ENCODE measurements around the gene ZFHX3. TPM values are rescaled to one million over a fixed set of nuclear protein-coding genes. Genes with fewer than 3 reads are reported as not detected.
"Not testable (repeated sequence)": the region's sequence is repeated elsewhere in the genome, so short reads cannot be mapped to it uniquely, and the experiment has no call there.

ZFHX3 gene
- polyA plus RNA-seq, 1 donor from 2014 or later: 26.4 TPM

DNA sequence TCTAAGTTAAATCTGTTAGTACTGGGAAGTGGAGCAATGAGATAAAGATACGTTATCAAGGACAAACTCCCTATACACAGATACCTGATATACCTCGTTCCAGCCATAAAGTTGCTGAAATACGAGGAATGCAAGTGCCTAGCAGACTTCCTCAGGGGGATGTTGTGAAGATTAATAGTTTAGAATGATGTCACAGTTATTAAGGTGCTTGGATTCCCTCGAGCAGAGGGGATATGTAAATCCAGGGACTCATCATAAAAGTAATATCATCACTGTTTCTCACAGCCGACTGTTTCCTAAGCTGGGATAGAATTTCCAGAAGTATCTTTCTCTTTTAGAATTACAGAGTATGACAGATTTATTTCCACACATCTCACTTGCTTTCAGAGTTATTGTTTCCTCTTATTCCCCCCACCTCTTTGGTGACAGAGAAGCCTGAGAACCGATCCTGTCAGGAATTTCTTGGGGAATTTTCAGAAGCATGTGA lies 28.4 kb upstream of the ZFHX3 start:
- TF ChIP-seq MXI1 (conservative IDR thresholded peaks at IDR 0.05; ENCODE audit: poor library complexity, severe bottlenecking) (no peak), RAD21 (conservative IDR thresholded peaks at IDR 0.05) (no peak), SMC3 (conservative IDR thresholded peaks at IDR 0.05; ENCODE audit: poor library complexity) (no peak), EZH2 (IDR thresholded peaks at IDR 0.05; ENCODE audit: borderline replicate concordance, insufficient read depth, low read length, poor library complexity, severe bottlenecking) (no peak), POLR2AphosphoS5 (IDR thresholded peaks at IDR 0.05) (peak; percentile 29), TAF1 (IDR thresholded peaks at IDR 0.05; ENCODE audit: low read depth) (no peak), EP300 (conservative IDR thresholded peaks at IDR 0.05; ENCODE audit: poor library complexity, severe bottlenecking) (peak; percentile 40)
- TF ChIP-seq, protein P1, sequence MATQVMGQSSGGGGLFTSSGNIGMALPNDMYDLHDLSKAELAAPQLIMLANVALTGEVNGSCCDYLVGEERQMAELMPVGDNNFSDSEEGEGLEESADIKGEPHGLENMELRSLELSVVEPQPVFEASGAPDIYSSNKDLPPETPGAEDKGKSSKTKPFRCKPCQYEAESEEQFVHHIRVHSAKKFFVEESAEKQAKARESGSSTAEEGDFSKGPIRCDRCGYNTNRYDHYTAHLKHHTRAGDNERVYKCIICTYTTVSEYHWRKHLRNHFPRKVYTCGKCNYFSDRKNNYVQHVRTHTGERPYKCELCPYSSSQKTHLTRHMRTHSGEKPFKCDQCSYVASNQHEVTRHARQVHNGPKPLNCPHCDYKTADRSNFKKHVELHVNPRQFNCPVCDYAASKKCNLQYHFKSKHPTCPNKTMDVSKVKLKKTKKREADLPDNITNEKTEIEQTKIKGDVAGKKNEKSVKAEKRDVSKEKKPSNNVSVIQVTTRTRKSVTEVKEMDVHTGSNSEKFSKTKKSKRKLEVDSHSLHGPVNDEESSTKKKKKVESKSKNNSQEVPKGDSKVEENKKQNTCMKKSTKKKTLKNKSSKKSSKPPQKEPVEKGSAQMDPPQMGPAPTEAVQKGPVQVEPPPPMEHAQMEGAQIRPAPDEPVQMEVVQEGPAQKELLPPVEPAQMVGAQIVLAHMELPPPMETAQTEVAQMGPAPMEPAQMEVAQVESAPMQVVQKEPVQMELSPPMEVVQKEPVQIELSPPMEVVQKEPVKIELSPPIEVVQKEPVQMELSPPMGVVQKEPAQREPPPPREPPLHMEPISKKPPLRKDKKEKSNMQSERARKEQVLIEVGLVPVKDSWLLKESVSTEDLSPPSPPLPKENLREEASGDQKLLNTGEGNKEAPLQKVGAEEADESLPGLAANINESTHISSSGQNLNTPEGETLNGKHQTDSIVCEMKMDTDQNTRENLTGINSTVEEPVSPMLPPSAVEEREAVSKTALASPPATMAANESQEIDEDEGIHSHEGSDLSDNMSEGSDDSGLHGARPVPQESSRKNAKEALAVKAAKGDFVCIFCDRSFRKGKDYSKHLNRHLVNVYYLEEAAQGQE (IDR thresholded peaks at IDR 0.05; ENCODE audit: borderline replicate concordance): peak; percentile 99
- TF ChIP-seq, protein P2, sequence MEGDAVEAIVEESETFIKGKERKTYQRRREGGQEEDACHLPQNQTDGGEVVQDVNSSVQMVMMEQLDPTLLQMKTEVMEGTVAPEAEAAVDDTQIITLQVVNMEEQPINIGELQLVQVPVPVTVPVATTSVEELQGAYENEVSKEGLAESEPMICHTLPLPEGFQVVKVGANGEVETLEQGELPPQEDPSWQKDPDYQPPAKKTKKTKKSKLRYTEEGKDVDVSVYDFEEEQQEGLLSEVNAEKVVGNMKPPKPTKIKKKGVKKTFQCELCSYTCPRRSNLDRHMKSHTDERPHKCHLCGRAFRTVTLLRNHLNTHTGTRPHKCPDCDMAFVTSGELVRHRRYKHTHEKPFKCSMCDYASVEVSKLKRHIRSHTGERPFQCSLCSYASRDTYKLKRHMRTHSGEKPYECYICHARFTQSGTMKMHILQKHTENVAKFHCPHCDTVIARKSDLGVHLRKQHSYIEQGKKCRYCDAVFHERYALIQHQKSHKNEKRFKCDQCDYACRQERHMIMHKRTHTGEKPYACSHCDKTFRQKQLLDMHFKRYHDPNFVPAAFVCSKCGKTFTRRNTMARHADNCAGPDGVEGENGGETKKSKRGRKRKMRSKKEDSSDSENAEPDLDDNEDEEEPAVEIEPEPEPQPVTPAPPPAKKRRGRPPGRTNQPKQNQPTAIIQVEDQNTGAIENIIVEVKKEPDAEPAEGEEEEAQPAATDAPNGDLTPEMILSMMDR (IDR thresholded peaks at IDR 0.05; ENCODE audit: poor library complexity, severe bottlenecking): no peak
- no peaks in the 10 kb centered on the region for H3K9me3 ChIP-seq (ENCODE audit: low read length)
- no peak overlapping the region for H3K4me3 ChIP-seq (ENCODE audit: low read length)
- H2AFZ ChIP-seq (ENCODE audit: low read depth, low read length): no peak overlapping the region
- H3K27me3 ChIP-seq (ENCODE audit: insufficient read depth, low read depth, low read length): no peaks in the 10 kb centered on the region
- no peaks in the 10 kb centered on the region for H3K36me3 ChIP-seq (ENCODE audit: insufficient read depth, low read length)
- no peaks in the 10 kb centered on the region for H4K20me1 ChIP-seq (ENCODE audit: insufficient read depth)
- no peak overlapping the region for H3K4me2 ChIP-seq (ENCODE audit: low read length)
- no peaks in the 10 kb centered on the region for H3K79me2 ChIP-seq (replicated peaks; ENCODE audit: insufficient read depth, low read length)
- no peaks in the 10 kb centered on the region for H3K9me2 ChIP-seq (ENCODE audit: insufficient read depth, low read length)
- peak overlapping the region; percentile 42 for H3K9ac ChIP-seq (ENCODE audit: low read length)
- peaks cover 5% of the 10 kb centered on the region for H3F3A ChIP-seq (ENCODE audit: insufficient read depth, low read length, poor library complexity, severe bottlenecking)
- H3K27ac ChIP-seq (ENCODE audit: low read length): peak overlapping the region; percentile 70

DNA sequence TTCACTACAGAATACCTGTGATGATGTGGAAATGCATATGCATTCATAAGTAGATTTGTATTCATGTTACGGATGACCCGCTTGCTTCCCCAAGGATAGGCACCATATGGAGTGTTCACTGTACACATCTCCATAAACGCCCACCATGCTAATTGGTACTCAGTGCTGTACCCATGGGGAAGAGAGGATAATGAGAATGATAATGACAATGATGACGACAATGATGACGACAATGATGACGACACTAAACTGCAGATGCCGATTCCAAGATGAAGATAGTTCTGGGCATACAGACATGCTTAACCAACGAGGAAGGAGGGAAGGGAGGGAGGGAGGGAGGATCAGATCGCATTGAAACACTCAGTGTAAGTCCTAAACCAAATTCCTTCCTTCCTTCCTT lies 26.5 kb upstream of the ZFHX3 start:
- Histone ChIP-seq H3K9me2 (ENCODE audit: insufficient read depth, low read length) (no peaks in the 10 kb centered on the region), H3K4me2 (ENCODE audit: low read length) (no peak overlapping the region), H2AFZ (ENCODE audit: low read depth, low read length) (no peak overlapping the region), H3K36me3 (ENCODE audit: insufficient read depth, low read length) (no peaks in the 10 kb centered on the region), H3K9ac (ENCODE audit: low read length) (no peak overlapping the region), H3K79me2 (replicated peaks; ENCODE audit: insufficient read depth, low read length) (no peaks in the 10 kb centered on the region), H3K4me3 (ENCODE audit: low read length) (no peak overlapping the region), H3K9me3 (ENCODE audit: low read length) (no peaks in the 10 kb centered on the region), H3K27me3 (ENCODE audit: insufficient read depth, low read depth, low read length) (no peaks in the 10 kb centered on the region), H3F3A (ENCODE audit: insufficient read depth, low read length, poor library complexity, severe bottlenecking) (peaks cover 8% of the 10 kb centered on the region), H4K20me1 (ENCODE audit: insufficient read depth) (no peaks in the 10 kb centered on the region), H3K27ac (ENCODE audit: low read length) (no peak overlapping the region)
- TF ChIP-seq, protein P1 (IDR thresholded peaks at IDR 0.05; ENCODE audit: borderline replicate concordance): no peak
- TF ChIP-seq POLR2AphosphoS5 (IDR thresholded peaks at IDR 0.05) (no peak), MXI1 (conservative IDR thresholded peaks at IDR 0.05; ENCODE audit: poor library complexity, severe bottlenecking) (no peak)
- TF ChIP-seq, protein P2 (IDR thresholded peaks at IDR 0.05; ENCODE audit: poor library complexity, severe bottlenecking): no peak

DNA sequence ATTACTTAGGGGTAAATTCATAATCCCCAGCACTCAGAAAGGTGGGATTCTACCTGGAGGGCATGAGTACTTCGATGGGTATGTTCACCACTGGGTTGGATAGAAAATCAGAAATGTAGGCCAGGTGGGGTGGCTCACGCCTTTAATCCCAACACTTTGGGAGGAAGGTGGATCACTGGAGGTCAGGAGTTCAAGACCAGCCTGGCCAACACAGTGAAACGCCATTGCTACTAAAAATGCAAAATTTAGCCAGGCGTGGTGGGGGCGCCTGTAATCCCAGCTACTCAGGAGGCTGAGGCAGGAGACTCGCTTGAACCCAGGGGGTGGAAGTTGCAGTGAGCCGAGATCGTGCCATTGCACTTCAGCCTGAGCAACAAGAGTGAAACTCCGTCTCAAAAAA lies 24.1 kb upstream of the ZFHX3 start:
- H3K27me3 ChIP-seq (ENCODE audit: insufficient read depth, low read depth, low read length): not testable (repeated sequence)
- H3K27ac ChIP-seq (ENCODE audit: low read length): peak overlapping the region; percentile 100

More for the DNA sequence above, 24.1 kb upstream of the ZFHX3 start:
- H3F3A ChIP-seq (ENCODE audit: insufficient read depth, low read length, poor library complexity, severe bottlenecking); H3K9me2 ChIP-seq (ENCODE audit: insufficient read depth, low read length); H3K36me3 ChIP-seq (ENCODE audit: insufficient read depth, low read length); H4K20me1 ChIP-seq (ENCODE audit: insufficient read depth); H2AFZ ChIP-seq (ENCODE audit: low read depth, low read length); H3K9me3 ChIP-seq (ENCODE audit: low read length): not testable (repeated sequence)
- Histone ChIP-seq H3K79me2 (replicated peaks; ENCODE audit: insufficient read depth, low read length) (peaks cover 14% of the 10 kb centered on the region), H3K4me3 (ENCODE audit: low read length) (peak overlapping the region; percentile 61), H3K4me2 (ENCODE audit: low read length) (peak overlapping the region; percentile 99), H3K9ac (ENCODE audit: low read length) (peak overlapping the region; percentile 97)

Data from neural cell (in vitro differentiated cells).